PC-3 (cell line): Measurements from ENCODE around the gene MYO6.

ENCODE experiments used
- EZH2 ChIP-seq: fragments of 300-600 bp; sonication (generic); IDR thresholded peaks from one replicate; pipeline ENCODE4 v1.6.1; 2017; ENCODE audit warnings: antibody characterized with exemption, mild to moderate bottlenecking, low read length; ENCODE audit not compliant: unreplicated experiment
- TF ChIP-seq, protein P1 (sequence below): fragments of 300-600 bp; sonication (generic); conservative IDR thresholded peaks from 2 replicates; pipeline ENCODE4 v1.5.1; 2017; ENCODE audit warnings: antibody characterized with exemption, low read depth, mild to moderate bottlenecking, low read length

DNA sequence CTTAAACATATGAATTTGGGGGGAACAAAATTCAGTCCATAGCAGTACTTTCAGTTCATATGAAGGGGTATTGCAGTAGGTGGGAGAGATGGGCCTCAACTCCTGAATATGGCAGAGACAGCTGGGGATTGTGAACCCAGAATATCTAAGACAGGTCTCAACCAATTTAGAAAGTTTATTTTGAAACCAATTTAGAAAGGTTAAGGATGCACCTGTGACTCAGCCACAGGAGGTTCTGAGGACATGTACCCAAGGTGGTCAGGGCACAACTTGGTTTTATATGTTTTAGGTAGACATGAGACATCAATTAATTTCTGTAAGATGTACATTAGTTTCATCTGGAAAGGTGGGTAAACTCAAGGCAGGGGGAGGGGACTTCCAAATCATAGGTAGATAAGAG, 59.5 kb downstream of the MYO6 start:
- TF ChIP-seq, protein P1, sequence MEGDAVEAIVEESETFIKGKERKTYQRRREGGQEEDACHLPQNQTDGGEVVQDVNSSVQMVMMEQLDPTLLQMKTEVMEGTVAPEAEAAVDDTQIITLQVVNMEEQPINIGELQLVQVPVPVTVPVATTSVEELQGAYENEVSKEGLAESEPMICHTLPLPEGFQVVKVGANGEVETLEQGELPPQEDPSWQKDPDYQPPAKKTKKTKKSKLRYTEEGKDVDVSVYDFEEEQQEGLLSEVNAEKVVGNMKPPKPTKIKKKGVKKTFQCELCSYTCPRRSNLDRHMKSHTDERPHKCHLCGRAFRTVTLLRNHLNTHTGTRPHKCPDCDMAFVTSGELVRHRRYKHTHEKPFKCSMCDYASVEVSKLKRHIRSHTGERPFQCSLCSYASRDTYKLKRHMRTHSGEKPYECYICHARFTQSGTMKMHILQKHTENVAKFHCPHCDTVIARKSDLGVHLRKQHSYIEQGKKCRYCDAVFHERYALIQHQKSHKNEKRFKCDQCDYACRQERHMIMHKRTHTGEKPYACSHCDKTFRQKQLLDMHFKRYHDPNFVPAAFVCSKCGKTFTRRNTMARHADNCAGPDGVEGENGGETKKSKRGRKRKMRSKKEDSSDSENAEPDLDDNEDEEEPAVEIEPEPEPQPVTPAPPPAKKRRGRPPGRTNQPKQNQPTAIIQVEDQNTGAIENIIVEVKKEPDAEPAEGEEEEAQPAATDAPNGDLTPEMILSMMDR: no peak
- no peak for TF ChIP-seq EZH2
